Nephron progenitor cell (in vitro differentiated cells): ENCODE measurements around the gene THAP10.

Source experiments
- DNase-seq: peaks from one replicate; pipeline ENCODE4 v3.0.0; 2021
- H3K27ac Mint-ChIP-seq: 2 replicates; pipeline ENCODE4 v1.8.0; 2021; ENCODE audit warnings: mild to moderate bottlenecking, moderate library complexity, mixed read lengths
- H3K27me3 Mint-ChIP-seq: 2 replicates; pipeline ENCODE4 v1.8.0; 2021; ENCODE audit warnings: mild to moderate bottlenecking, low read depth, mixed read lengths; ENCODE audit not compliant: poor library complexity
- H3K36me3 Mint-ChIP-seq: 2 replicates; pipeline ENCODE4 v1.8.0; 2021; ENCODE audit warnings: low read depth, mixed read lengths
- H3K4me1 Mint-ChIP-seq: 2 replicates; pipeline ENCODE4 v1.8.0; 2021; ENCODE audit warnings: mixed read lengths
- H3K4me3 Mint-ChIP-seq: 2 replicates; pipeline ENCODE4 v1.8.0; 2021; ENCODE audit warnings: mild to moderate bottlenecking, moderate library complexity, mixed read lengths
- H3K9me3 Mint-ChIP-seq: 2 replicates; pipeline ENCODE4 v1.8.0; 2021; ENCODE audit warnings: mild to moderate bottlenecking, moderate library complexity, mixed read lengths
- CTCF ChIP-seq: fragments of 200-600 bp; sonication (generic); IDR thresholded peaks from 2 replicates; pipeline ENCODE4 v1.5.0; 2021; ENCODE audit warnings: antibody characterized with exemption

The THAP10 gene

GRCh38 chr15:70832176-70832575 is 60.1 kb downstream of the THAP10 start:
- Mint-ChIP-seq H3K27ac (peak overlapping the region; percentile 88), H3K4me1 (peaks cover 25% of the 10 kb centered on the region), H3K27me3 (peaks cover 2% of the 10 kb centered on the region), H3K36me3 (peaks cover 55% of the 10 kb centered on the region), H3K9me3 (no peaks in the 10 kb centered on the region), H3K4me3 (no peak overlapping the region)
- no peak for DNase-seq
- no peak for TF ChIP-seq CTCF
